Mesenteric fat pad (tissue), 1 donor: ENCODE measurements around the gene ZDHHC24. TPM values are rescaled to one million over a fixed set of nuclear protein-coding genes. Genes with fewer than 3 reads are reported as not detected.
"Not testable (repeated sequence)": the region's sequence is repeated elsewhere in the genome, so short reads cannot be mapped to it uniquely, and the experiment has no call there.

Source experiments
- DNase-seq: peaks from one replicate; pipeline ENCODE4 v3.0.0-alpha.2; 2020; ENCODE audit warnings: low spot score
- total RNA-seq: library from RNA; stranded (reverse); fragmentation: NEBNext Ultra II Directional; extraction: Animal tissue kit (Norgen Biotek cat#: 25700); gene quantifications from one replicate; pipeline ENCODE4 v1.2.1, GENCODE V29; 2021
- donor health status: DM: yes; HTN: yes; CAD: no.

ZDHHC24 gene
- total RNA-seq, 1 donor from 2014 or later, result 14.1 TPM

DNA sequence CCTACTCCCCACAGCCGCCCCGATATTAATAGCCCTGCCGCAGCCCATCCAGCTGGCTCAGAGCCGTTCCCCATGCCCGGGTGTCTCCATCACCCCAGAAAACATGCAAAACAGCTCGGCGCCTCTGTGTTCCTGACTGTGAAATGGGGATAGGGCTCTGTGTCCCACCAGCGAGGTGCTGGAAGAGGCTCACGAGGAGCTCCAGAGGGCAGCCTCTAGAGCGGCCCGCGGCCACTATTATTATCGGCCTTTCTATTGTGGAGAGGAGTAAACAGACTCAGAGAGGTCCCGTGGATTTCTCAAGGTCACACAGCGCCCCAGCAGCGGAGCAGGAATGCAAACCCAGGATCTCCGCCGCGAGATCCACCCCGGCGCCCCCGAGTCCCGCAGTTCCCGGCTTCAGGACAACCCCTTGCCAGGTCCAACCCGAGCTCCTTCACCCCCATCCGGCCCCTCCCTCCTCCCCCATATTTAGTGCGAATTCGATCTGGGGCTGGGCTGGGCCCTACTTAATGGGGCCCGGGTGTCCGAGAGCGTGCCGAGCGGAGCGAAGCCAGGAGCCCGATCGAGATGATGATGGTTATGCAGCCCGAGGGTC, 619 bp upstream of the ZDHHC24 start, which contains the start of gene ACTN3:
ACTN3 (plus strand) TSS at position 536 of the 598 bp plus-strand sequence; CDS start at position 571, 35 bp downstream.
- no peak for DNase-seq

DNA sequence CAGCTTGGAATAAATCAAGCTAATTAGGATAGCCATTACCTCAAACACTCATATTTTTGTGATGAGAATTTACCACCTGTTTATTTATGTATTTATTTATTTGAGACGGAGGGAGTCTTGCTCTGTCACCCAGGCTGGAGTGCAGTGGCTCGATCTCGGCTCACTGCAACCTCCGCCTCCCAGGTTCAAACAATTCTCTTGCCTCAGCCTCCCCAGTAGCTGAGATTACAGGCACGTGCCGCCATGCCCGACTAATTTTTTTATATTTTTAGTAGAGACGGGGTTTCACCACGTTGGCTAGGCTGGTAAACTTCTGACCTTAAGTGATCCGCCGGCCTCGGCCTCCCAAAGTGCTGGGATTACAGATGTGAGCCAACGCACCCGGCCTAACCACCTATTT, 896 bp downstream of the ZDHHC24 start:
- not testable (repeated sequence) for DNase-seq

DNA sequence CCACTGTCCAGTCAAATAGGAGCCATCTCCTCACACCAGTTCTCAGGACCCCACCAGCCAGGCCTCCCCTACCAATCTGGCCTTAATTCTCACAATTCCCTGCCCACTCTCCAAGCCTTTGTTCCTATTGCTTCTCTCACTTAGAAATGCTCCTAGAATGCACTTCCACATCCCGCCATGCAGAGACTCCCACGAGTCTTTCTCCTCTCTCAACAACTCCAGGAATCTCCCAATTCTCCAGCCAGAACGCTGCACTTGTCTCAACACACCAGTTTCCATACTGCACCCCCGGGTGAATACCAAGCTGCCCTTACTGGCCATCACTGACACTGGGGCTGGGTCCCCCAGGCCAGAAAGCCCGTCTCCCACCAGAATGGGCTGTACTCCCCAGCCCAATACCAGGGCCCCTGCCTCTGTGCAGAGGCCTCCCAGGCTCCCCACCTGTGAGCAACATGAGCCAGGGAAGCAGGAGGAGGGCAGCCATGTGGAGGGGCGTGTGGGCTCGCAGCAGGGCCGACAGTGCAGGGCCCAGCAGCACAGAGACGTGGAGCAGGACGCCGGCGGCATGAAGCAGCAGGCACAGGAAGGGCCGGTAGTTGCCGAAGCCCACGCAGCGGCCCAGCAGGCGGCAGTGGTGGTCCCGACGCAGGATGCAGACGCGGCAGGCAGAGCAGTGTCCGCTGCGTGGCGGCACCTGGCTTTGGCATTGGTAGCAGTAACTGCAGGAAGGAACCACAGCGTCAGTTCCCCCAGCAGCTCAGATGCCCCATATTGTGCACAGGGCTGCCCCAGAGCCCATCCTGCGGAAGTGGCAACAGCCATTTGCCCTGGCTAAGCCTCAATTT, 2.4 kb downstream of the ZDHHC24 start:
- DNase-seq, result no peak

- DNase-seq, result no peak
These were observed 3.5 kb downstream of the ZDHHC24 start for GRCh38 chr11:66542362-66542761.

DNA sequence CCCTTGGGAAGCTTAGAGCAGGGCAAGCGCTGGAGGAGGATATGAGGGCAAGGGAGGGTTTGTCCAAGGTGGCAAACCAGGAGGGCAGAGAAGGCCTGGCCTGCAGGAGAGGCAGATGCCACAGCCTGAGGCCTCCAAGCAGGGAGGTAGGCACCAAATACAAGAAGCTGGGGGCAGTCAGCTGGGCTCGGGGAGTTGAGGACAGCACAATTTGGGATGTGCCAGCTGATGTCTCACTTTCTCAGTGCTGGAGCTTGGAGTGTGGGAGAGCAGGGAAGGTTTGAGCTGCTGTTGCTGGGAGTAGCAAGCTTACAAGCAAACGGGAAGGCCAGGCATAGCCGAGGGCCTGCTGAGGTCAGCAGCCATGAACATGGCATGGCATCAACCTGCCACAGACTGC, 4.0 kb downstream of the ZDHHC24 start:
- no peak for DNase-seq

GRCh38 chr11:66540598-66540997, 5.2 kb downstream of the ZDHHC24 start:
- not testable (repeated sequence) for DNase-seq

DNA sequence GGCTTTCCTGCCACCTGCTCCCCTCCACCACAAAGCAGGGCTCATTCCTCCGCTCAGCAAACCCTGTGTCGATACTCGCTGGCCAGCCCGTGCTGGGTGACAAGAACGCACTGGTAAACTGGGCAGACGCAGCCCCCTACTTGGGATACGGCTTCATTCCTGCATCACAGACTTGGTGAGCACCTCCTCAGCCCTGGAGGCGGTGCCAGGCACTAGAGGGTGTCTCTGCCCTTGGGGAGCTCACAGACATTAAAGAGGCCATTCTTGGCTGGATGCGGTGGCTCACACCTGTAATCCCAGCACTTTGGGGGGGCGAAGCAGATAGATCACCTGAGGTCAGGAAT, 6.0 kb downstream of the ZDHHC24 start:
- DNase-seq, result no peak

DNA sequence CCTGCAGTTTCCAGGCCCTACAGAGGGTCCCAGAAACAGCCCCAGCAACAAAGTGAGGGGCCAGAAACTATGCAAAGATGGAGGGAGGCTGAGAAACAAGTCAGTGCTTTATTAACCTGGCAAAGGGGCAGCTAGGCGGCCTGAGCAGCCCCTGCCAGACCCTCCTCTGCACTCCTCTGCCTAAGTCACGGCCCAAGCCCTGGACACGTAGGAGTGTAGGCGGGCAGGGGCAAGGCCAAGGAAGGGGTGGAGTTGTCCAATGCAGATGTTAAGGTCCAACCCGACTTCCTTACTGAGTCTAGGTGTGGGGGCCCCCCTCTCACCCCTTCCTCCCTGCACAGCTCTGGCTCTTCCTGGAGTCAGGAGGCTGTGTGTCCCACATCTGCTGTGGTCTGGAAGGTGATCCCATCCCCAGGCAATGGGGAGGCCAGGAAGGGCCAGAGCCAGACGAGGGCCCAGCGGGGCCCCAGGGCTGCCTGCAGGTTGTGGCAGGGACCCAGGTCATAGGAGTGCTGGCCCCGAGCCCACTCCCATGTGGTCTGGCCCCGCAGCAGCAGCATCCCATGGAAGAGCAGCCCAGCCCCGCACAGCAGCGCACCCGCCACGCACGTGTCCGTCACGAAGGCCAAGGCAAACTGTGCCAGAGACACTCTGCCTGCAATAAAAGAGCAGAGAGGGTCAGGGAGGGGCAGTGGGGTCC, 6.5 kb downstream of the ZDHHC24 start:
- DNase-seq, result no peak

DNA sequence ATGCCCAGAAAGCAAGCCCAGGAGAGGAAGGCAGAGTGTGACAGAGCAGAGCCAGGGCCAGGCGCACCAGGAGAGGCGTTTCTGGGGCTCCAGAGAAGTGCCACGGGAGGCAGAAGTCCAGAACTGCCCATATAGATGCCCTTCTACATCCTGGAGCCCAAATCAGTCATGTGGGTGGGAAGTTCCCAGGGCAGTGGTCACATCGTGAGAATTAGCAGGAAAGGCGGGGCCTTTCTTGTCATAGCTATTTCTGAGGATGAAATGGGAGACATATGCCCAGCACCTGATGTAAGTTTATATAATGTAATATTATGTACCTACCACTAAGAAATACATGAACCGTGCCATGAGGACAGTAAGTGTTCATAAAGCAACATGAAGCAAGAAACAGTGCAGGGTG, 13.1 kb downstream of the ZDHHC24 start:
- no peak for DNase-seq

GRCh38 chr11:66531841-66532240, 14.0 kb downstream of the ZDHHC24 start:
- DNase-seq, result no peak

GRCh38 chr11:66530927-66531709, 14.7 kb downstream of the ZDHHC24 start:
- DNase-seq, result no peak

GRCh38 chr11:66529655-66530054, 16.2 kb downstream of the ZDHHC24 start:
- DNase-seq, result no peak

DNA sequence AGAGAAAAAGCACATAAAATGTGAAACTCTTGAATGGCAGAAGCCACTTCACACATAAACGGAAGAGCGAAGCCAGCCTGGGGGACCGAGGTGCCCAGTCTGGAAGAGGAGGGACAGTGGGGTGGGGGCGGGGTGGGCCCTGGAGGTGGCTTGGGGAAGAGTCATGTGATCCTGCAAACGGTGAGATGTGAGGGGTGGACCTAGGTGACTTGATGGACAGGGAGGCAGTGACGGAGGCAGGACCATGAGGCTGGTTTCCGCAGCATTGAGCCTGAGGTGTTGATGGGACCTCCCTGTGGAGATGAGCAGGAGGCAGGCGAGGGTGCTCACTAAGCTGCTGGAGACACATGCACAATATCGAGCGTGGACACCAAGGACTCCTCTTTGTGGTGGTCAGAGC, 16.8 kb downstream of the ZDHHC24 start:
- no peak for DNase-seq

GRCh38 chr11:66524304-66525040, 21.4 kb downstream of the ZDHHC24 start:
- DNase-seq, result no peak

DNA sequence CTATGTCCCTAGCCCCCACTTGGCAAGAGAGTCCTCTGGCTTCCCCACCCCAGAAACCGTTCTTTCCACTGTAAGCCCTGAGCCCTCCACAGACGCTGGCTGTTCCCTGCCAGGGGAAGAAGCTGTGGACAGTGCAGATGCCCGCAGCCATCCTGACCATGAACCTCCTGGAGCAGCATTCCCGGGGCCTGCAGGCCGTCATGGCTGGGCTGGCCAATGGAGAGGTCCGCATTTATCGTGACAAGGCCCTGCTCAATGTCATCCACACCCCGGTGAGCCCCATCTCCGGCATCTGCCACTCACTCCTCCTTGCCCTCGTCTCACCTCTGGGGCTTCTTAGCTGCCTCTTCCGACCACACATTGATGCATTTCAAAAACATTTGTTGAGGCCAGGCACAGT, 22.2 kb downstream of the ZDHHC24 start:
- DNase-seq, result no peak

- no peak for DNase-seq
These were observed 34.9 kb downstream of the ZDHHC24 start for GRCh38 chr11:66510990-66511339.

GRCh38 chr11:66510271-66510989, 35.4 kb downstream of the ZDHHC24 start, which contains the start of gene BBS1:
BBS1 (plus strand) TSS chr11:66510635; CDS start chr11:66510660, 25 bp downstream.
- DNase-seq, result peak; percentile 95

DNA sequence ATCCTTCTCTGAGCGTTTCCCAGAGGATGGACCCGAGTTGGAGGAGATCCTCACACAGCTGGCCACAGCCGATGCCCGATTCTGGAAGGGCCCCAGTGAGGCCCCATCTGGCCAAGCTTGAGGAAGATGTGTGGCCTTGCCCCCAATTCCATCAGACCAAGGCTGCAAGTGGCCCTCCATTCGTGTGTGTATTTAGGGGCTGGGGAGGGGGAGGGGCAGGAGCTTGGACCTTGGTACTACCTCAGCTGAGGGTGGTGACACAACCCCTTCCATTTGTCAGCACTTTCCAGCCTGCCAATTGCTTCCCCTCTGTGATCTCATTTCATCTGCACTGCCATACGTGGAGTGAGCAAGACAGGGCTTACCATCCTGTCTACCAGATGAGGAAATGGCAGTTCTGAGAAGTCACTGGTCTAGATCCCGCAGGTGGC, 36.7 kb downstream of the ZDHHC24 start:
- no peak for DNase-seq

- DNase-seq, result no peak
These were observed 40.5 kb downstream of the ZDHHC24 start for GRCh38 chr11:66505276-66505816.

DNA sequence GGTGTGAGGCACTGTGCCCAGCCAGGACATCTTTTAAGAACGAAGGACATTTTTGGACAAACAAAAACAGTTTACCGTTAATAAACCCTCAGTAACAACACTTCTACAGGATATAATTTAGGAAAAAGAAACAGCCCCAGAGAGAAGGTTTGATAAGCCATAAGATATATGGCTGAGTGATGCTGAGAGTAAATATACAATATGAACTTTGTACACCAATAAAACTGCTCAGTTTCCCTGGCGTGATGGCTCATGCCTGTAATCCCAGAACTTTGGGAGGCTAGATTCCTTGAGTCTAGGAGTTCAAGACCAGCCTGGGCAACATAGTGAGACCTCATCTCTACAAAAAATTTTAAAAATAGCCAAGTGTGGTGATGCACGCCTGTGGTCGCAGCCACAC, 47.3 kb downstream of the ZDHHC24 start:
- no peak for DNase-seq
